Measurements from ENCODE around the gene MORC4. TPM values are rescaled to one million over a fixed set of nuclear protein-coding genes. Genes with fewer than 3 reads are reported as not detected.

The MORC4 gene
- polyA plus RNA-seq, 1 experiment, result 12.3 TPM

DNA sequence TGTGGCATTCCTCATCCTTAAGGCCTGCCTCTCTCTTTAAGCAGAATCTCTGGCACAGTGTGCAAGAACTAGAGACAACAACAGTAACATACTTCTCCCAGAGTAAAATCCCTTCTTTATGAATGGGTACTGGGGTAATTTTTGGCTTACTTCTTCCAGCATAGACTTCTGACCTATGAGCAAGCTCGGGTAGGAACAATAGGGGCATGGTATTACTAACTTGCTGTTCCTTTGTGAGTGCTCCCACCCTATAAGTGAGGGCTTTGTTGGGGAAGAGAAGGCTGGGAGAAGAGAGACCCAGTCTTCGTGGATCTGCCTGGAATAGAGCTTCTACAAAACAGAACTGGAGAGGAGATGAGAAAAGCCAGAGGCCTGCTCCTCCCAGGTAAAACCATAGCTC lies 49.6 kb downstream of the MORC4 start:
- ChIA-PET CTCF (interaction anchor here (1.2 to 1.9 kb wide), 3 partner anchors 10 to 56 kb away, joined by 3 to 7 read pairs (median 5); no protein-coding TSS in a partner anchor), POLR2A (no interaction called here)
- H3K27me3 ChIP-seq (ENCODE audit: control insufficient read depth, insufficient read depth, low read length), result no peaks in the 10 kb centered on the region
- DNase-seq (ENCODE audit: low read depth), result no peak
- no peak overlapping the region for H3K4me3 ChIP-seq (ENCODE audit: low read depth, low read length)
- no peak for TF ChIP-seq CTCF (IDR thresholded peaks at IDR 0.05; ENCODE audit: insufficient read depth, low read depth, low read length)
- H3K36me3 ChIP-seq (ENCODE audit: control insufficient read depth, insufficient read depth, low read length), result no peaks in the 10 kb centered on the region; the same call in none of the 2 replicates

GRCh38 chrX:106949366-106949765 lies 50.6 kb downstream of the MORC4 start:
- no peak overlapping the region for H3K4me3 ChIP-seq (ENCODE audit: low read depth, low read length)
- POLR2A ChIA-PET, result no interaction called here
- H3K27me3 ChIP-seq (ENCODE audit: control insufficient read depth, insufficient read depth, low read length), result no peaks in the 10 kb centered on the region
- H3K36me3 ChIP-seq (ENCODE audit: control insufficient read depth, insufficient read depth, low read length), result no peaks in the 10 kb centered on the region; the same call in none of the 2 replicates
- TF ChIP-seq CTCF (IDR thresholded peaks at IDR 0.05; ENCODE audit: insufficient read depth, low read depth, low read length), result no peak
- no peak for DNase-seq (ENCODE audit: low read depth)
- CTCF ChIA-PET, result interaction anchor here (0.5 to 1.6 kb wide), 2 partner anchors 50 to 326 kb away, joined by 3 to 5 read pairs; no protein-coding TSS in a partner anchor

DNA sequence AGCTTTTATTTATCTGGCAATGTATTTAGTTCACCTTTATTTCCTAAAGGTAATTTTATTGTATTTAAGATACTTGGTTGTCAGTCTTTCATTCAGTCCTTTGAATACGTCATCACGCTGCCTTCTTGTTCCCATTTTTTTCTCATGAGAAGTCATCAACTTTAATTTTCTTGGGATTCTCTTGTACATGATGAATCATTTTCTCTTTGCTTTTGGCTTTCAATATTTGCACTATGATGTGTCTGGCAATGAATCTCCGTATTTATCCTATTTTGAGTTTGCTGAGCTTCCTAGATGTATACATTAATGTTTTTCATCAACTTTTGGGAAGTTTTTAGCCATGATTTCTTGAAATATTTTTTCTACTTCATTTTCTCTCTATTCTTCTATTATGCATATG lies 51.4 kb downstream of the MORC4 start:
- ChIA-PET POLR2A (no interaction called here), CTCF (no interaction called here)
- no peak for TF ChIP-seq CTCF (IDR thresholded peaks at IDR 0.05; ENCODE audit: insufficient read depth, low read depth, low read length)
- no peak for DNase-seq (ENCODE audit: low read depth)
- Histone ChIP-seq H3K36me3 (ENCODE audit: control insufficient read depth, insufficient read depth, low read length) (no peaks in the 10 kb centered on the region; the same call in none of the 2 replicates), H3K4me3 (ENCODE audit: low read depth, low read length) (no peak overlapping the region), H3K27me3 (ENCODE audit: control insufficient read depth, insufficient read depth, low read length) (no peaks in the 10 kb centered on the region)

DNA sequence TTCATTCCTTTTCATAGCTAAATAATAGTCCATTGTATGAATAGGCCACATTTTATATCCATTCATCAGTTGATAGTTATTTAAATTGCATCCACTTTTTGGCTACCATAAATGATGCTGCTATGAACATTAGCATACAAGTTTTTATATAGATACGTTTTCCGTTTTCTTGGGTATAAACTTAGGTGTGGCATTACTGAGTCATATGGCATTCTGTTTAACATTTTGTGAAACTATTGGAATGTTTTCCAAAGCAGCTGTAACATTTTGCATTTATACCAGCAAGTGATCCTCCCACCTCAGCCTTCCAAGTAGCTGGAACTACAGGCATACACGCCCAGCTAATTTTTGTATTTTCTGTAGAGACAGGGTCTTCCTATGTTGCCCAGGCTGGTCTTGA lies 53.5 kb downstream of the MORC4 start:
- no peaks in the 10 kb centered on the region for H3K27me3 ChIP-seq (ENCODE audit: control insufficient read depth, insufficient read depth, low read length)
- no peak overlapping the region for H3K4me3 ChIP-seq (ENCODE audit: low read depth, low read length)
- TF ChIP-seq CTCF (IDR thresholded peaks at IDR 0.05; ENCODE audit: insufficient read depth, low read depth, low read length), result no peak
- ChIA-PET POLR2A (no interaction called here), CTCF (interaction anchor here (1.1 kb wide), 1 partner anchor 52 kb away, joined by 4 read pairs; no protein-coding TSS in a partner anchor)
- no peaks in the 10 kb centered on the region; the same call in none of the 2 replicates for H3K36me3 ChIP-seq (ENCODE audit: control insufficient read depth, insufficient read depth, low read length)
- no peak for DNase-seq (ENCODE audit: low read depth)

GRCh38 chrX:106940068-106940467 lies 59.9 kb downstream of the MORC4 start:
- Histone ChIP-seq H3K27me3 (ENCODE audit: control insufficient read depth, insufficient read depth, low read length) (no peaks in the 10 kb centered on the region), H3K4me3 (ENCODE audit: low read depth, low read length) (no peak overlapping the region), H3K36me3 (ENCODE audit: control insufficient read depth, insufficient read depth, low read length) (no peaks in the 10 kb centered on the region; the same call in 1 of the 2 replicates)
- ChIA-PET CTCF (no interaction called here), POLR2A (no interaction called here)
- no peak for DNase-seq (ENCODE audit: low read depth)
- no peak for TF ChIP-seq CTCF (IDR thresholded peaks at IDR 0.05; ENCODE audit: insufficient read depth, low read depth, low read length)

Data from BJ (cell line).